HG02943 (cell line): ENCODE data around the gene ZNF333.

ENCODE experiments used
- ATAC-seq: cut with Tn5 transposase; IDR thresholded peaks from one replicate; pipeline ENCODE4 v1.9.1; 2021; ENCODE audit warnings: mild to moderate bottlenecking, low read depth, moderate library complexity; ENCODE audit not compliant: unreplicated experiment

Gene ZNF333

GRCh38 chr19:14689598-14690503 is at the start of gene ZNF333:
ZNF333 (plus strand) TSS chr19:14690048; CDS start chr19:14693492, 3,444 bp downstream.
- peak; percentile 84 for ATAC-seq

GRCh38 chr19:14648506-14648905 is 41.3 kb upstream of the ZNF333 start:
- no peak for ATAC-seq

- ATAC-seq = no peak
Observed at GRCh38 chr19:14649020-14649419, 40.8 kb upstream of the ZNF333 start.

- ATAC-seq = no peak
Observed at GRCh38 chr19:14650161-14650560, 39.7 kb upstream of the ZNF333 start.

- ATAC-seq = no peak
Observed at GRCh38 chr19:14654786-14655560, 34.9 kb upstream of the ZNF333 start.

GRCh38 chr19:14655726-14656125 is 34.1 kb upstream of the ZNF333 start:
- ATAC-seq = no peak

- no peak for ATAC-seq
Observed at GRCh38 chr19:14659874-14660489, 29.9 kb upstream of the ZNF333 start.

- ATAC-seq = no peak
Observed at GRCh38 chr19:14661372-14661924, 28.4 kb upstream of the ZNF333 start.

- ATAC-seq = no peak
Observed at GRCh38 chr19:14669940-14670339, 19.9 kb upstream of the ZNF333 start.

- ATAC-seq = no peak
Observed at GRCh38 chr19:14670408-14670807, 19.4 kb upstream of the ZNF333 start.

- ATAC-seq = no peak
Observed at GRCh38 chr19:14672188-14672872, 17.5 kb upstream of the ZNF333 start.

- ATAC-seq = no peak
Observed at GRCh38 chr19:14673088-14673487, 16.8 kb upstream of the ZNF333 start.

GRCh38 chr19:14674764-14675163 is 15.1 kb upstream of the ZNF333 start, which contains the start of gene ADGRE3:
ADGRE3 (minus strand) TSS chr19:14674844; CDS start chr19:14674770, 74 bp downstream.
- ATAC-seq = no peak

GRCh38 chr19:14676762-14677161 is 13.1 kb upstream of the ZNF333 start:
- ATAC-seq = no peak

- no peak for ATAC-seq
Observed at GRCh38 chr19:14677464-14677863, 12.4 kb upstream of the ZNF333 start.

- no peak for ATAC-seq
Observed at GRCh38 chr19:14678199-14678598, 11.6 kb upstream of the ZNF333 start.

- ATAC-seq = no peak
Observed at GRCh38 chr19:14682084-14682483, 7.8 kb upstream of the ZNF333 start.

- no peak for ATAC-seq
Observed at GRCh38 chr19:14683439-14683838, 6.4 kb upstream of the ZNF333 start.

- ATAC-seq = no peak
Observed at GRCh38 chr19:14686411-14686810, 3.4 kb upstream of the ZNF333 start.

GRCh38 chr19:14694641-14695266 is 4.9 kb downstream of the ZNF333 start:
- ATAC-seq = no peak
